K562 (cell line): ENCODE measurements around the gene GP1BB. TPM values are rescaled to one million over a fixed set of nuclear protein-coding genes. Genes with fewer than 3 reads are reported as not detected.

Source experiments
- ADNP ChIP-seq: fragments of 200-800 bp; sonication (Bioruptor generic); IDR thresholded peaks from 2 replicates; pipeline ENCODE4 v1.6.1; 2016; ENCODE audit warnings: missing genetic modification characterization, missing compliant biosample characterization
- CBFB ChIP-seq: sonication (generic); formaldehyde crosslinking; IDR thresholded peaks from 2 replicates; pipeline ENCODE4 v1.4.0; 2020; ENCODE audit warnings: mild to moderate bottlenecking, missing genetic modification reagents
- CC2D1A ChIP-seq: fragments of 450-650 bp; IDR thresholded peaks from 2 replicates; pipeline ENCODE4 v1.6.1; 2017; ENCODE audit warnings: mild to moderate bottlenecking
- CREB3L1 ChIP-seq: fragments of 450-650 bp; IDR thresholded peaks from 2 replicates; pipeline ENCODE4 v1.6.1; 2014; ENCODE audit warnings: low read depth, mild to moderate bottlenecking, moderate library complexity, borderline replicate concordance
- ELF4 ChIP-seq: fragments of 450-650 bp; formaldehyde crosslinking; IDR thresholded peaks from 2 replicates; pipeline ENCODE4 v1.4.0; 2022; ENCODE audit warnings: missing genetic modification characterization
- GATA2 ChIP-seq: sonication (generic); formaldehyde crosslinking; IDR thresholded peaks from 2 replicates; pipeline ENCODE4 v1.4.0; 2020; ENCODE audit warnings: mild to moderate bottlenecking, missing genetic modification reagents
- HDAC1 ChIP-seq, 2 experiments: fragments of 450-650 bp; IDR thresholded peaks; 2 replicates each; pipeline ENCODE4 v1.6.1; 2016 to 2017; ENCODE audit warnings: inconsistent platforms in 1 of 2, mild to moderate bottlenecking in 1 of 2, moderate library complexity in 1 of 2
- HNRNPLL ChIP-seq: fragments of 200-400 bp; formaldehyde crosslinking; IDR thresholded peaks from 2 replicates; pipeline ENCODE4 v1.6.1; 2017; ENCODE audit warnings: low read length, low read depth, mild to moderate bottlenecking; ENCODE audit not compliant: poor library complexity, severe bottlenecking
- HSF4 ChIP-seq: fragments of 250-450 bp; sonication (Bioruptor Pico); IDR thresholded peaks from 2 replicates; pipeline ENCODE4 v2.1.2; 2022; ENCODE audit warnings: mild to moderate bottlenecking, moderate library complexity, borderline replicate concordance
- KLF13 ChIP-seq: fragments of 450-650 bp; IDR thresholded peaks from 2 replicates; pipeline ENCODE4 v1.6.1; 2016; ENCODE audit warnings: missing genetic modification characterization, low read depth, mild to moderate bottlenecking, missing compliant biosample characterization, moderate library complexity, borderline replicate concordance
- NCOA6 ChIP-seq: fragments of 450-650 bp; IDR thresholded peaks from 2 replicates; pipeline ENCODE4 v1.6.1; 2017; ENCODE audit warnings: mild to moderate bottlenecking
- NFIX ChIP-seq: fragments of 250-450 bp; sonication (Bioruptor Pico); IDR thresholded peaks from 2 replicates; pipeline ENCODE4 v1.4.0; 2020; ENCODE audit warnings: low read depth, mild to moderate bottlenecking, moderate library complexity
- NRF1 ChIP-seq, 2 experiments: fragments of 450-650 bp; IDR thresholded peaks in 1 of 2; conservative IDR thresholded peaks in 1 of 2; 2 replicates each; pipeline ENCODE4 v1.6.1; 2014; ENCODE audit warnings: mild to moderate bottlenecking in 2 of 2
- TFAM ChIP-seq: fragments of 250-450 bp; sonication (Bioruptor Pico); conservative IDR thresholded peaks from 2 replicates; pipeline ENCODE4 v1.5.0; 2021; ENCODE audit warnings: mild to moderate bottlenecking, moderate library complexity
- ZC3H11A ChIP-seq: IDR thresholded peaks from 2 replicates; pipeline ENCODE4 v1.6.1; 2012; ENCODE audit warnings: low read depth, low read length, improper control_type of control experiment
- ZHX1 ChIP-seq: fragments of 150-350 bp; conservative IDR thresholded peaks from 2 replicates; pipeline ENCODE4 v1.6.1; 2014; ENCODE audit warnings: low read length
- ZMIZ1 ChIP-seq, 2 experiments: fragments of 150-350 bp in 1 of 2; IDR thresholded peaks; 2 replicates each; pipeline ENCODE4 v1.6.1; 2012 to 2016; ENCODE audit warnings: low read depth in 2 of 2, low read length in 2 of 2, mild to moderate bottlenecking in 1 of 2, moderate library complexity in 1 of 2
- ZNF311 ChIP-seq: fragments of 250-450 bp; sonication (Bioruptor Pico); IDR thresholded peaks from 2 replicates; pipeline ENCODE4 v1.4.0; 2020; ENCODE audit warnings: mild to moderate bottlenecking, moderate library complexity
- ZNF512 ChIP-seq: IDR thresholded peaks from 2 replicates; pipeline ENCODE4 v1.6.1; 2016; ENCODE audit warnings: missing genetic modification characterization, missing compliant biosample characterization
- polyA plus RNA-seq, 8 experiments: library from polyadenylated mRNA; depleted of rRNA in 4 of 8; stranded (reverse) in 5 of 8; unstranded in 3 of 8; fragments of >200 nt; fragmentation: Nextera tagmentation in 2 of 8; fragmentation: Illumina TruSeq in 1 of 8; extraction: Ambion mirVana in 2 of 8; extraction: Trizol in 1 of 8; gene quantifications; 2 replicates each; pipeline versions ENCODE4 v1.2.1 to v1.2.3, GENCODE V29; 2011 to 2014; ENCODE audit warnings: inconsistent platforms in 1 of 8, missing spikeins in 1 of 8
- total RNA-seq, 7 experiments: library from RNA; depleted of rRNA in 6 of 7; stranded (reverse); fragments of >200 nt in 6 of 7; fragmentation: Illumina TruSeq in 2 of 7; extraction: Trizol in 2 of 7; gene quantifications; 2 replicates each; pipeline versions ENCODE4 v1.2.1 to v1.2.3, GENCODE V29; 2011 to 2021; ENCODE audit warnings: low replicate concordance in 1 of 7

The GP1BB gene
- total and polyA plus RNA-seq, 9 of the 15 experiments (the other 6 are each of a cell fraction or from before 2014, with no cell fraction given): 0.69 to 162 (median 2.8) TPM

GRCh38 chr22:19679522-19680101, 43.7 kb upstream of the GP1BB start (continued):
- TF ChIP-seq ZMIZ1 (IDR thresholded peaks at IDR 0.05; ENCODE audit: low read depth in 2 of 2, low read length in 2 of 2) (peak; percentile 40 to 57; a peak in 2 of 4 replicates), ELF4 (CRISPR knock-in tag) (no peak), TFAM (CRISPR knock-in tag) (no peak), ZNF512 (no peak), NFIX (CRISPR knock-in tag) (0 out of 2 replicates have a peak, but pooled peaks have one; percentile 22), CC2D1A (peak; percentile 96), ZNF311 (CRISPR knock-in tag) (no peak), NCOA6 (no peak), GATA2 (CRISPR knock-in tag) (no peak), HDAC1 (IDR thresholded peaks at IDR 0.05) (no peak), ZHX1 (peak; percentile 77), NRF1 (conservative IDR thresholded peaks at IDR 0.05 in 1 of 2, IDR thresholded peaks at IDR 0.05 in 1 of 2) (no peak), CBFB (CRISPR knock-in tag) (no peak), HNRNPLL (peak; percentile 44), ZC3H11A (peak; percentile 93; the same call in 1 of the 2 replicates), ADNP (tag) (no peak), CREB3L1 (0 out of 2 replicates have a peak, but pooled peaks have one; percentile 40), HSF4 (CRISPR knock-in tag) (0 out of 2 replicates have a peak, but pooled peaks have one; percentile 6), KLF13 (tag) (peak; percentile 55)
